C4-2B (cell line): ENCODE results near the gene SPSB3.

ENCODE experiments used
- ZFX ChIP-seq: fragments of 450-650 bp; IDR thresholded peaks from 2 replicates; pipeline ENCODE4 v1.6.1; 2017
- TF ChIP-seq, protein P1 (sequence below): fragments of 450-650 bp; conservative IDR thresholded peaks from 2 replicates; pipeline ENCODE4 v1.5.1; 2017; ENCODE audit warnings: mild to moderate bottlenecking

DNA sequence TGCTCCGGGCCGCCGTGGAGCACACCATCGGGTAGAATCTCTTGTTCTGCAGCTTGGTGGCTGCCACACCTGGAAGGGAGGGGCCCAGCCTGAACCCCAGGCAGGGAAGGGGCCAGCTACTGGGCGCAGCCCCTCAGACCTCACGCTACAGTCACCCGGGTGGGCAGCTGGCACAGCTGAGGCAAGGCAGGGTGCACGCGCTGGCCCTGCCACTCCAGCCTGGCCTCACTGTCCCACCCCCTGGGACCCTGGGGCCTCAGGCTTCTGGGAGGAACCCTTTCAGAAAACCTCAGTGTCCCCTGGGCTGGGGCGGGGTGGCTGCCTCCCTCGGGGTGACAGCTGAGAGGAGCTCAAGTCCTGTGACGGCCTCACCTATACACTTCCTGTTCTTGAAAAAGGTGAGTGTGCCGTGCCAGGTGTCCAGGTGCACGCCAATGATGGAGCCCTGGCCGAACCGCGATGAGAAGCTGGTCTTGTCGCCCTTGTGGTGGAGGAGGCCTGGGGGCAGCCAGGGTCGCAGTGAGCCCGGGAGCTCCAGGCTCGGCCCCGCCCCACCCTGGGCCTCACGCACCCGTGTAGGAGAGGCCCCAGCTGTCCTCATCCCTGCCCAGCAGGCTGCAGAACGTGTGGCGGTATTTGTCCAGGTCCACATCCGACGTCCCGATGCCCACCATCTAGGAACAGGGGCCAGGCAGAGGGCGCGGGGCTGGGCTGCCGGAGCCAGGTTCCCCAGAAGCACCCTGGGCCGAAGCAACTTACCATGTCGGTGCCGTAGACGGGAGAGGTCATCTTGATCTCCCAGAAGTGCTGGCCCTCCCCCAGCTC is 4.8 kb downstream of the SPSB3 start:
- TF ChIP-seq, protein P1, sequence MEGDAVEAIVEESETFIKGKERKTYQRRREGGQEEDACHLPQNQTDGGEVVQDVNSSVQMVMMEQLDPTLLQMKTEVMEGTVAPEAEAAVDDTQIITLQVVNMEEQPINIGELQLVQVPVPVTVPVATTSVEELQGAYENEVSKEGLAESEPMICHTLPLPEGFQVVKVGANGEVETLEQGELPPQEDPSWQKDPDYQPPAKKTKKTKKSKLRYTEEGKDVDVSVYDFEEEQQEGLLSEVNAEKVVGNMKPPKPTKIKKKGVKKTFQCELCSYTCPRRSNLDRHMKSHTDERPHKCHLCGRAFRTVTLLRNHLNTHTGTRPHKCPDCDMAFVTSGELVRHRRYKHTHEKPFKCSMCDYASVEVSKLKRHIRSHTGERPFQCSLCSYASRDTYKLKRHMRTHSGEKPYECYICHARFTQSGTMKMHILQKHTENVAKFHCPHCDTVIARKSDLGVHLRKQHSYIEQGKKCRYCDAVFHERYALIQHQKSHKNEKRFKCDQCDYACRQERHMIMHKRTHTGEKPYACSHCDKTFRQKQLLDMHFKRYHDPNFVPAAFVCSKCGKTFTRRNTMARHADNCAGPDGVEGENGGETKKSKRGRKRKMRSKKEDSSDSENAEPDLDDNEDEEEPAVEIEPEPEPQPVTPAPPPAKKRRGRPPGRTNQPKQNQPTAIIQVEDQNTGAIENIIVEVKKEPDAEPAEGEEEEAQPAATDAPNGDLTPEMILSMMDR: no peak
- TF ChIP-seq ZFX: no peak
